SU-DHL-6 (cell line): Measurements from ENCODE around the gene TMEM95.
A peak's percentile ranks its signal among the peaks of the same experiment; 100 is the strongest.

ENCODE experiments used
- H2AFZ ChIP-seq: fragments of 200-600 bp; sonication (generic); 2 replicates; pipeline ENCODE4 v1.6.1; 2014; ENCODE audit warnings: low read depth, mild to moderate bottlenecking, moderate library complexity, mixed read lengths, antibody characterized with exemption, low read length; ENCODE audit not compliant: severe bottlenecking
- H3F3A ChIP-seq: fragments of 200-600 bp; shearing (Covaris generic); 2 replicates; pipeline ENCODE4 v1.6.0; 2016; ENCODE audit warnings: antibody characterized with exemption, mild to moderate bottlenecking; ENCODE audit not compliant: insufficient read depth
- H3K27ac ChIP-seq: fragments of 200-600 bp; sonication (generic); 2 replicates; pipeline ENCODE4 v1.5.1; 2016; ENCODE audit warnings: low read depth, mild to moderate bottlenecking, low read length, moderate library complexity, mixed read lengths
- H3K27me3 ChIP-seq: fragments of 200-600 bp; sonication (generic), shearing (Covaris generic); 2 replicates; pipeline ENCODE4 v1.6.0; 2014; ENCODE audit warnings: mild to moderate bottlenecking, low read length
- H3K36me3 ChIP-seq: fragments of 200-600 bp; sonication (generic); 2 replicates; pipeline ENCODE4 v1.6.1; 2014; ENCODE audit warnings: mild to moderate bottlenecking, low read length, mixed read lengths
- H3K4me2 ChIP-seq: fragments of 300-600, 200-600 bp; shearing (Covaris generic), sonication (generic); 2 replicates; pipeline ENCODE4 v1.6.0; 2014; ENCODE audit warnings: low read length, low read depth, mild to moderate bottlenecking; ENCODE audit not compliant: poor library complexity, severe bottlenecking
- H3K4me3 ChIP-seq: fragments of 200-600 bp; sonication (generic); 2 replicates; pipeline ENCODE4 v1.5.1; 2014; ENCODE audit warnings: antibody characterized with exemption, low read length, mild to moderate bottlenecking, mixed read lengths; ENCODE audit not compliant: insufficient read depth, poor library complexity, severe bottlenecking
- H3K79me2 ChIP-seq: fragments of 200-600 bp; sonication (generic); 2 replicates; pipeline ENCODE4 v1.6.1; 2014; ENCODE audit warnings: mild to moderate bottlenecking, low read length, moderate library complexity; ENCODE audit not compliant: insufficient read depth
- H3K9ac ChIP-seq: fragments of 200-600 bp; sonication (generic); 2 replicates; pipeline ENCODE4 v1.7.0; 2014; ENCODE audit warnings: mild to moderate bottlenecking, low read length
- H3K9me2 ChIP-seq: fragments of 200-600 bp; sonication (generic); replicated peaks from 2 replicates; pipeline ENCODE4 v1.6.1; 2014; ENCODE audit warnings: low read length; ENCODE audit not compliant: insufficient read depth
- H3K9me3 ChIP-seq: fragments of 200-600 bp; sonication (generic); 2 replicates; pipeline ENCODE4 v1.6.1; 2014; ENCODE audit warnings: low read length, mixed read lengths; ENCODE audit not compliant: insufficient read depth
- H4K20me1 ChIP-seq: fragments of 200-600 bp; sonication (generic); 2 replicates; pipeline ENCODE4 v1.6.1; 2014; ENCODE audit warnings: low read depth, mild to moderate bottlenecking, antibody characterized with exemption, low read length, moderate library complexity, mixed read lengths
- EZH2phosphoT487 ChIP-seq: fragments of 200-600 bp; sonication (generic), shearing (Covaris generic); conservative IDR thresholded peaks from 2 replicates; pipeline ENCODE4 v1.6.1; 2018; ENCODE audit warnings: mild to moderate bottlenecking, antibody characterized with exemption, low read length, moderate library complexity, mixed read lengths
- TF ChIP-seq, protein P1 (sequence below): fragments of 200-600 bp; sonication (generic); IDR thresholded peaks from one replicate; pipeline ENCODE4 v1.5.1; 2017; ENCODE audit warnings: antibody characterized with exemption, mild to moderate bottlenecking, low read length, moderate library complexity; ENCODE audit not compliant: insufficient read depth, poor library complexity, severe bottlenecking

TMEM95 gene

DNA sequence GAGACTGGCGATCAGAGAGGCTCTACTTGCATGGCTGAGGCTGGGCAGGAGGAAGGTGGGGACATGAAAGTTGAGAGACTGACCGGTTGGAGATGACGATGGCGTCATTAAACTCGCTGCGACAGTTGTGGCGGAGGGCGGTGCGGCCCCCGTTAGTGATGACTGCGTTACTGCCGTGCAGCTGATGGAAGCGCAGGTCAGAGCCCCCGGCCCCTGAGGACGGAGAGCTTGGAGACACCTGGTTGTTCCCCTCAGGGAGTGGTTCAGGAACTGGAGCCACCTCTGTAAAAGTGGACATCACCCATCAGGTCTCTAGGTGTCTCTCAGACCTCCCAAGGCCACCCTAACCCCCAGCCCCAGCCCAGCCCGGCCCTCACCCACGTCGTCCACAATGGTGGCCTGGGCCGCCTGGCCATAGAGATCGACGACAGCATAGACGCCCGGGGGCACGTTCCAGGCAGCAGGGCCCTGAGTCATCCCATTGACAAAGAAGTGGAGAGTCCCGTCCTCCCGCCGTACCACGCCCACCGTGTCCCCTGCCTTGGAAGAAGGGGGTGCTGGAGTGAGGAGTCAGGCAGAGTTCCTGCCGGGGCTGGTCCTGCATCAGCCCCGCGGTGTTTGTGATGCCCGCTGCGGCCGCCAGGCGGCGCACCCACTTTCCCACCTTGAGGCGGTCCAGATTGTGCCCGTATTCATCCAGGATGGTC is 31.1 kb upstream of the TMEM95 start:
- H2AFZ ChIP-seq = no peak overlapping the region
- peaks cover 17% of the 10 kb centered on the region; the same call in 1 of the 2 replicates for H3K79me2 ChIP-seq
- no peak for TF ChIP-seq EZH2phosphoT487
- TF ChIP-seq, protein P1, sequence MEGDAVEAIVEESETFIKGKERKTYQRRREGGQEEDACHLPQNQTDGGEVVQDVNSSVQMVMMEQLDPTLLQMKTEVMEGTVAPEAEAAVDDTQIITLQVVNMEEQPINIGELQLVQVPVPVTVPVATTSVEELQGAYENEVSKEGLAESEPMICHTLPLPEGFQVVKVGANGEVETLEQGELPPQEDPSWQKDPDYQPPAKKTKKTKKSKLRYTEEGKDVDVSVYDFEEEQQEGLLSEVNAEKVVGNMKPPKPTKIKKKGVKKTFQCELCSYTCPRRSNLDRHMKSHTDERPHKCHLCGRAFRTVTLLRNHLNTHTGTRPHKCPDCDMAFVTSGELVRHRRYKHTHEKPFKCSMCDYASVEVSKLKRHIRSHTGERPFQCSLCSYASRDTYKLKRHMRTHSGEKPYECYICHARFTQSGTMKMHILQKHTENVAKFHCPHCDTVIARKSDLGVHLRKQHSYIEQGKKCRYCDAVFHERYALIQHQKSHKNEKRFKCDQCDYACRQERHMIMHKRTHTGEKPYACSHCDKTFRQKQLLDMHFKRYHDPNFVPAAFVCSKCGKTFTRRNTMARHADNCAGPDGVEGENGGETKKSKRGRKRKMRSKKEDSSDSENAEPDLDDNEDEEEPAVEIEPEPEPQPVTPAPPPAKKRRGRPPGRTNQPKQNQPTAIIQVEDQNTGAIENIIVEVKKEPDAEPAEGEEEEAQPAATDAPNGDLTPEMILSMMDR = peak; percentile 87
- no peak overlapping the region for H3K4me2 ChIP-seq
- no peaks in the 10 kb centered on the region for H3K36me3 ChIP-seq
- H3K27ac ChIP-seq = no peak overlapping the region
- H3K27me3 ChIP-seq = no peaks in the 10 kb centered on the region
- H3K9me3 ChIP-seq = no peaks in the 10 kb centered on the region
- no peaks in the 10 kb centered on the region for H3K9me2 ChIP-seq
- no peak overlapping the region for H3K4me3 ChIP-seq
- no peak overlapping the region for H3K9ac ChIP-seq
- H3F3A ChIP-seq = no peaks in the 10 kb centered on the region
- H4K20me1 ChIP-seq = no peaks in the 10 kb centered on the region

DNA sequence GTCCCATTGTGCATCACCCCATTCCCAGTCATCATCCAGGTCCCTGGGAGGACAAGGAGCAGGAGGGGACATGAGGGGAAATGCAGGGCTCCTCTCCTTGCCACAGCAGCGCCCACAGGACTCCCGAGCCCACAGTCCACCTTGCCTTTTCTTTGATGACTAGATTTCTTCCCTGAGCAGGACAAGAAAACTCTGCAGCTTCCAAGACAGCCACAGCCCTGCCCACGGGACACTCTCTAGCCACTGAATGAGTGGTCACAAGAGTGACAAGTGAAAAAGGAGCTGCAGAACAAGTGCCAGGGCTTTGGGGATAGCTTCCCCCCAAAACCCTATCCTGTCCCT is 30.5 kb upstream of the TMEM95 start:
- H3K4me2 ChIP-seq = no peak overlapping the region
- H3K9me2 ChIP-seq = no peaks in the 10 kb centered on the region
- no peaks in the 10 kb centered on the region for H3F3A ChIP-seq
- no peaks in the 10 kb centered on the region for H3K9me3 ChIP-seq
- H3K36me3 ChIP-seq = no peaks in the 10 kb centered on the region
- TF ChIP-seq, protein P1 = no peak
- no peak for TF ChIP-seq EZH2phosphoT487
- H3K27me3 ChIP-seq = no peaks in the 10 kb centered on the region
- no peak overlapping the region for H2AFZ ChIP-seq
- H3K9ac ChIP-seq = no peak overlapping the region
- no peak overlapping the region for H3K4me3 ChIP-seq
- H3K27ac ChIP-seq = no peak overlapping the region
- no peaks in the 10 kb centered on the region for H4K20me1 ChIP-seq
- peaks cover 17% of the 10 kb centered on the region; the same call in 1 of the 2 replicates for H3K79me2 ChIP-seq

DNA sequence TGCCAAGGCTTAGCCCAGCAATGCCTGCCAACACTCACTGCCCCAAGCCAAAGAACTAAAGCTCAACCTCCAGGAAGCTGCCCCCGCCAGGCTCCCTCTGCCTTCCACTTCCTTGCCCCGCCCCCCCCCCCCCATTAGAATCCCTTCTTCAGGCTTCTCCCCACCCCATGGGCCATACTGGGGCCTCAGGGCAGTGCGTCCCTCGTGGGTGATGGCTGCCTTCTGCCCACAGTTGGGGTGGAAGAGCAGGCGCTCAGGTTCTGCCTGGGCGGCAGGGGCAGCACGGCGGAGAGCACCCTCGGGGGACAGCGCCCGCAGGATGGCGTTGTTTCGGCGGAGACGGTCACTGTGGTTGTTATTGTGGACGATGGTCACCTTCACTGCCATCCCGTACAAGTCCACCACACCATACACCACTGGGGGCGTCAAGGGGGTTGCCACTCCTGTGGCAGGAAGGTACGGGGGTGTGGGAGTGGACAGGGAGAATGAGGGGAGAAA is 29.9 kb upstream of the TMEM95 start:
- peaks cover 6% of the 10 kb centered on the region for H3F3A ChIP-seq
- no peak overlapping the region for H3K4me3 ChIP-seq
- H3K27me3 ChIP-seq = no peaks in the 10 kb centered on the region
- H3K36me3 ChIP-seq = no peaks in the 10 kb centered on the region
- TF ChIP-seq EZH2phosphoT487 = no peak
- TF ChIP-seq, protein P1 = no peak
- no peak overlapping the region for H3K27ac ChIP-seq
- no peaks in the 10 kb centered on the region for H3K9me2 ChIP-seq
- H2AFZ ChIP-seq = no peak overlapping the region
- H3K9ac ChIP-seq = no peak overlapping the region
- H3K9me3 ChIP-seq = no peaks in the 10 kb centered on the region
- H3K4me2 ChIP-seq = no peak overlapping the region
- H4K20me1 ChIP-seq = no peaks in the 10 kb centered on the region
- peaks cover 17% of the 10 kb centered on the region; the same call in 1 of the 2 replicates for H3K79me2 ChIP-seq
